DMS 273 (cell line): ENCODE results near the gene OGDH.
A peak's percentile ranks its signal among the peaks of the same experiment; 100 is the strongest.
"Not testable (repeated sequence)": the region's sequence is repeated elsewhere in the genome, so short reads cannot be mapped to it uniquely, and the experiment has no call there.

Experiments used
- DNase-seq: peaks from one replicate; lab custom pipeline; 2025; ENCODE audit not compliant: unreplicated experiment; lab: John Stamatoyannopoulos, UW

The OGDH gene

GRCh38 chr7:44580945-44581878, 25.2 kb upstream of the OGDH start:
- peak; percentile 70 for DNase-seq

DNA sequence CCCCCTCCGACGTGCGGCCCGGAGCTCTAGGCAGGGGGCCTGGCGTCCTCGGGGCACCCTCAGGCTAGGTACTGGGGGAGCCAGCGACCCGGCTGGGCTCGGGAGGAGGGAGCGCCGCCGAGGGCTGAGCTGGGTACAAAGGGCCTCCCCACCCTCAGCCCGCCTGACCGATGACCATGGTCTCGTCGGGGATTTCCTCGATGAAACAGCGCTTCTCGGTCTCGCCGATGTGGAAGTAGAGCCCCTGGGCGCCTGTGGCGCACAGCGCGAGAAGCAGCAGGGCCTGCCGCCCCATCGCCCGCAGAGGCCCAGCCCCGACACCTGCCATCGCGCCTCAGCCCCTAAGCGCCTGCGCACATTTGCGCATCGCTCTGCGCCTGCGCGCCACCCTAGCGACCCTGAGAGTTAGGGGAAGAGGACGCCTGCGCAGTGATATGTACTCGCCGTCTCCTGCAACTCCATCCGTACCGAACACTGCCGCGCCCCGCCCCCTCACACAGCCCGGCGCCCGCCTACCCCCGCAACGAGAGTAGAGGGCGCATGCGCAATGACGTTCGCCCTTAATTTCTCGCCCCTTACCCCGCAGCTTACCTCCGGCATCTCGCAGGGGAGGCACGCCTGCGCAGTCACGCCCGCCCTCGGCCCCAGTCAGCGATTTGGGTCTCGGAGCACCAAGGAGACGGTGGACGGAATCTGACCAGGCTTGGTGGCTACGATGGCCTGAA, 24.4 kb upstream of the OGDH start, which contains the start of gene TMED4:
Gene TMED4 (minus strand): TSS at position 353 of the 725 bp plus-strand sequence. CDS start 25 bp downstream, at position 328.
- DNase-seq: peak; percentile 100

GRCh38 chr7:44583146-44583865, 23.1 kb upstream of the OGDH start:
- DNase-seq: no peak

DNA sequence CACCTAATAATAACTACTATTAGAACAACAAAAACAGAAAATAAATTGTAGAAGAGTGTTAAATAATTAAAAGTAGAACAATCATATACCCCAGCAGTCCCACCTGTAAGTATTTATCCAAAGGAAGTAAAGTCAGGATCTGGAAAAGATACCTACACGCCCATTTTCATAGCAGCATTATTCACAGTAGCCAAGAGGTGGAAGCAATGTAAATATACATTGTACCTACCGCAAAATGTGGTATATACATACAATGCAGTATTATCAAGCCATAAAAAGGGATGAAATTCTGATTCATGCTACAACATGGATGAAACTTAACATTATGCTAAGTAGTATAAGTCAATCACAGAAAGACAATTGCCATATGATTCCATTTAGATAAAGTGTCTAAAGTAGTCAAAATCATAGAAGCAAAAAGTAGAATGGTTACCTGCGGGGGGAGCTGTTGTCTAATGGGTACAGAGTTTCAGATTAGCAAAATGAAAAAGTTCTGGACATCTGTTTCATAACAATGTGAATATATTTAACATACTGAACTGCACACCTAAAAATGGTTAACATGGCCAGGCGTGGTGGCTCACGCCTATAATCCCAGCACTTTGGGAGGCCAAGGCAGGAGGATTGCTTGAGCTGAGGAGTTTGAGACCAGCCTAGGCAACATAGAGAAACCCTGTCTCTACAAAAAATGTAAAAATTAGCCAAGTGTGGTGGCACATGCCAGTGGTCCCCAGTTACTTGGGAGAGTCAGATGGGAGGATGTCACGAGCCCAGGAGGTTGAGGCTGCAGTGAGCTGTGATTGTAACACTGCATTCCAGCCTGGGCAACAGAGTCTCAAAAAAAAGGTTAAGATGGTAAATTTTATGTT, 18.4 kb upstream of the OGDH start:
- peak; percentile 85 for DNase-seq

GRCh38 chr7:44590910-44591309, 15.5 kb upstream of the OGDH start:
- DNase-seq: no peak

- DNase-seq: no peak
Observed at GRCh38 chr7:44595934-44596635, 10.3 kb upstream of the OGDH start.

GRCh38 chr7:44597181-44597580, 9.2 kb upstream of the OGDH start:
- DNase-seq: not testable (repeated sequence)

DNA sequence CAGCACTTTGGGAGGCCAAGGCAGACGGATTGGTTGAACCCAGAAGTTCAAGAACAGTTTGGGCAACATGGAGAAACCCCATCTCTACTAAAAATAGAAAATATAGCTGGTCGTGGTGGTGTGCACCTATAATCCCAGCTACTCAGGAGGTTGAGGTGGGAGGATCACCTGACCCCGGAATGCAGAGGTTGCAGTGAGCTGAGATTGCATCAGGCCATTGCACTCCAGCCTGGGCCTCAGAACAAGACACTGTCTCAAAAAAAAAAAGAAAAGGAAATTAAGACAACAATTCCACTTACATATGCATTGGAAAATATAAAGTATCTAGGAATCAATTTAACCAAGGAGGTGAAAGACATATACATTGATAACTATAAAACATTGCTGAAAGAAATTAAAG, 7.2 kb upstream of the OGDH start:
- DNase-seq: no peak

- no peak for DNase-seq
Observed at GRCh38 chr7:44602576-44602910, 3.9 kb upstream of the OGDH start.

GRCh38 chr7:44603193-44603592, 3.2 kb upstream of the OGDH start:
- DNase-seq: no peak

DNA sequence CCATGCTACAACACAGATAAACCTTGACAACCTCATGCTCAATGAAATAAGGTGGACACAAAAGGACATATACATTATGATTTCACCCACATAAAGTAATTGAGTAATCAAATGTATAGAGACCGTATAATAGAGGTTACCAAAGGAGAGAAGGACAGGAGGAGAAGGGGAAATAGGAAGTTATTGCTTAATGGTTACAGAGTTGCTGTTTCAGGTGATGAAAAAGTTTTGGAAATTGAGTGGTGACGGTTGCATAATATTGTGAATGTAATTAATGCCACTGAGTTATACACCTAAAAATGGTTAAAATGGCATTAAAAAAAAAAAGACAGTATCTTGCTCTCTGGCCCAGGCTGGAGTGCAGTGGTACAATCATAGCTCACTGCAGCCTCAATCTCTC, 1.5 kb upstream of the OGDH start:
- DNase-seq: no peak

DNA sequence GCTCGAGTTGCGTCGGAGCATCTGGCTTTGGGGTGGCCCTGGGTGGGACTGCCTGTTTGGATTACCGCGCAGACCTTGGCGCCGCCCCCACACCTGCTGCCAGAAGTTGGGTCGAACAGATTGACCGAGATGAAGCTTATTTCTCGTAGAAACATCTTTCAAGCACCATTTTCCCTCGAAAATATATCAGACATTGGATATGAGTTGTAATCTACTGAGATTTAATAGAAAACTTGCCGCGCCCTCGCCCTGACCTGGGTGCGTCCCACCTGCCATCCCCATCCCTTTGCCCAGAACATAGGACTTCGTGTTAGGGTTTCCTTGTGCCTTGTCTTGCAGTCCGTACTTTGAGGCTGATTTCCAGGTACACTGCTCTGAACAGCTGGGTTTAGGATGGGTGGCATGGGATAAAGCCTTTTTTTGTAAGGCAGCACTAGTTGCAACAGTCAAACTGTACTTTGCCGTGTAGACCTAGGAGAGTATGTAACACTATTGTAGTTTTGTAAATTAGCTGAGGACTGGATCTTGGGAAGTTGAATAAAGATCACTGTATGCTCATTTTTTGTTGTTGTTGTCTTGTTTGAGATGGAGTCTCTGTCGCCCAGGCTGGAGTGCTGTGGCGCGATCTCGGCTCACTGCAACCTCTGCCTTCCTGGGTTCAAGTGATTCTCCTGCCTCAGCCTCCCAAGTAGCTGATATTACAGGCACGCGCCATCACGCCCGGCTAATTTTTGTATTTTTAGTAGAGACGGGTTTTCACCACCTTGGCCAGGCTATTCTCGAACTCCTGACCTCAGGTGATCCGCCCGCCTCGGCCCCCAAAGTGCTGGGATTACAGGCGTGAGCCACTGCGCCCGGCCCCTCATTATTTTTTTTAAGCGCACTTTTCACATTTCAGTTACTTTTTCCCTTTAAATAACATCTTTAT, 978 bp downstream of the OGDH start:
- peak; percentile 73 for DNase-seq

DNA sequence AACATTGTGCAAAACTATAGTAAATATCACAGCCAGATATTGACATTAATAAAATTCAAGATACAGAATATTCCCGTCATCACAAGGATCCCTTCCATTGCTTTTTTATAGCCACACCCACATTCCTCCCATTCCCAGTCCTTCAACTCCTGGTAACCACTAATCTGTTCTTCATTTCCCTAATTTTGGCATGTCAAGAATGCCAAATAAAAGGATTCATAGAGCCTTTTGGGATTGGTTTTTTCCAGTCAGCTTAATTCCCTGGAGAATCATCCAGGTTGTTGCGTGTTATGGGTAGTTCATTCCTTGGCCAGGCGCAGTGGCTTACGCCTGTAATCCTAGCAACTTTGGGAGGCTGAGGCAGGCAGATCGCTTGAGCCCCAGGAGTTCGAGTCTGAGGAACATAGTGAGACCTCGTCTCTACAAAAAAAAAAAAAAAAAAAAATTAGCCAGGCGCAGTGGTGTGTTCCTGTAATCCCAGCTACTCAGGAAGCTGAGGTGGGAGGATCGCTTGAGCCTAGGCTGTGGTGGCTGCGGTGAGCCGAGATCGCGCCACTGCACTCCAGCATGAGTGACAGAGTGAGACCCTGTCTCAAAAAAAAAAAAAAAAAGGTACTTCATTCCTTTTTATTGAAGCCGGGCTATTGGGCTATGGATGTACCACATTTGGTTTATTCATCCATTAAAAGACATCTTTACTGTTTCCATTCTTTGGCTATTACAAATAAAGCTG, 2.7 kb downstream of the OGDH start:
- no peak for DNase-seq

DNA sequence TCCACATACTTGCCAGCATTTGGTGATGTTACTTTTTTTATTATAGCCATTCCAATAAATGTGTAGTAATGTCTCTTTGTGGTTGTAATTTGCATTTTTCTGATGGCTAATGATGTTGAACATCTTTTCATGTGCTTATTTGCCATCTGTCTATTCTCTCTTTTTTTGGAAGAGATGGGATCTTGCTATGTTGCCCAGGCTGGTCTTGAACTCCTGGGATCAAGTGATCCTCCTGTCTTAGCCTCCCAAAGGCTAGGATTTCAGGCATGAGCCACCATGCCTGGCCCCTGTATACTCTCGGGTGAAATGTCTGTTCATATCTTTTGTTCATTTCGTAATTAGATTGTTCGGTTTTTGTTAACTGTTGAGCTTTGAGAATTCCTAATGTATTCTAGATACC, 3.4 kb downstream of the OGDH start:
- no peak for DNase-seq

DNA sequence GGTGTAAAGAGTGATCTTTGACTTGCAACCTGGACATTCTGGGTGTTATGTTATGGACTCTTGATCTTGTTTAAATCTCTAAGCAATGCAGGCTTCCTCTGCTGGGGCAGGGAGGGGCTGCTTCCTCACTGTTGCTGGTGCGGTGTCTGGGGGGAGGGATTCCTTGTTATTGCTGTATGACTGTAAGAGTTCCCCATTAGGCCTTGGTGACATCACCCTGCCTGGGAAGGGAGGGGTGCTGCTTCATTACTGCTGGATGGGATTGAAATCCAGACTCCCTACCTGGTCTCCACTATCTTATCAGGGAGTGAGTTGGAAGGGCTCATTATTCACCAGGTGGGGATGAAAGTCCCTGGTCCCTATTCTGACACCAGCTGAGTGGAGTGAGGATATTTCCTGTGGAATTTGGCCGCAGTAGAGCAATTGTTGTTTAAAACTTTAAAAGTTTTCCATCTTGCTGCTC, 8.8 kb downstream of the OGDH start:
- no peak for DNase-seq

GRCh38 chr7:44615793-44616192, 9.4 kb downstream of the OGDH start:
- DNase-seq: no peak

DNA sequence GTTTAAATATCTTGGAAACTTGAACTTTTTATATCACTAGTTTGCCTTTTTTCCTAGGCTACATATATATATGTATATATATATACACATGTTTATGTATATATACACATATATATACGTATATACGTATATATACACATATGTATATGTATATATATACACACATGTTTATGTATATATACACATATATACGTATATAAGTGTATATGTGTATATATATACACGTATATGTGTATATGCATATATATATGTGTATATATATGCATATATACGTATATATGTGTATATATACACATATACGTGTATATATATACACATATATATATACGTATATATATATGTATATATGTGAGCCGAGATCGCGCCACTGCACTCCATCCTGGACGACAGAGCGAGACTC, 10.1 kb downstream of the OGDH start:
- no peak for DNase-seq

DNA sequence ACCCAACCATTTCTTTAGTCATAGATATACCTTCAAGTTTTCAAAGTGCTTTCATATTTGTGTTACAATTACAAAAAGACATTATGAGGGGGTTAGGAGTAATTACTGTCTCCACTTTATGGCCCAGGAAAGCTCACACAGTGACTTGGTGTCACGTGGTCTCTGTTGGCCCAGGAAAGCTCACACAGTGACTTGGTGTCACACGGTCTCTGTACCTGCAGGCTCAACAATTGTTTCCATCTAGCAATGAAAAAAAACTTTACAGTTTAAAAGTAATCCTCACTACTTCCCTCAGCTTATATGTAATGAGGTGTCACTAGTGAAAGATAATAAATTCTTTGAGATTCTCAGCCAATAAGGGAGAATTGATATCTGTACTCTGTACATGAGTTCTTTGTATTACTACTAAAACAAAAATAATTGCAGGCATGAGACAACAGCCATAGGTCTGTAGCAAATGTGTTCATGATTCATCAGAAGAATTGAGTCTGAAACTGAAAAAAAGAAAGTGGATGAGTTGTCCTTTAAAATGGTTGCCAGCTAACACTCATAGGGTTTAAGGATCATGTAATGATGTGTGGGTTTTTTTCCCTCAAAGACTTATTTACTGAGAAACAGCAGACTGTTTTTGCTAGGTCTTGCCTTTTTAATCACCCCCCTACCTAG, 10.9 kb downstream of the OGDH start:
- no peak for DNase-seq
